Astrocyte (in vitro differentiated cells and primary cell): ENCODE measurements around the gene SSTR4.

Experiments
- CTCF ChIP-seq: IDR thresholded peaks from 2 replicates; pipeline ENCODE4 v1.5.1; 2011; ENCODE audit warnings: low read depth, mild to moderate bottlenecking, inconsistent platforms, low read length, moderate library complexity; ENCODE audit not compliant: insufficient read depth
- EZH2 ChIP-seq: IDR thresholded peaks from 2 replicates; pipeline ENCODE4 v1.6.1; 2012; ENCODE audit warnings: mild to moderate bottlenecking, low read length, inconsistent platforms; ENCODE audit not compliant: insufficient read depth

- TF ChIP-seq CTCF (no peak), EZH2 (no peak)
These were observed 48.5 kb upstream of the SSTR4 start for GRCh38 chr20:22986601-22987000.
